GM21529 (cell line): ENCODE data around the gene SORL1.

Experiments used
- ATAC-seq: cut with Tn5 transposase; IDR thresholded peaks from one replicate; pipeline ENCODE4 v1.9.1; 2021; ENCODE audit not compliant: unreplicated experiment

SORL1 gene

DNA sequence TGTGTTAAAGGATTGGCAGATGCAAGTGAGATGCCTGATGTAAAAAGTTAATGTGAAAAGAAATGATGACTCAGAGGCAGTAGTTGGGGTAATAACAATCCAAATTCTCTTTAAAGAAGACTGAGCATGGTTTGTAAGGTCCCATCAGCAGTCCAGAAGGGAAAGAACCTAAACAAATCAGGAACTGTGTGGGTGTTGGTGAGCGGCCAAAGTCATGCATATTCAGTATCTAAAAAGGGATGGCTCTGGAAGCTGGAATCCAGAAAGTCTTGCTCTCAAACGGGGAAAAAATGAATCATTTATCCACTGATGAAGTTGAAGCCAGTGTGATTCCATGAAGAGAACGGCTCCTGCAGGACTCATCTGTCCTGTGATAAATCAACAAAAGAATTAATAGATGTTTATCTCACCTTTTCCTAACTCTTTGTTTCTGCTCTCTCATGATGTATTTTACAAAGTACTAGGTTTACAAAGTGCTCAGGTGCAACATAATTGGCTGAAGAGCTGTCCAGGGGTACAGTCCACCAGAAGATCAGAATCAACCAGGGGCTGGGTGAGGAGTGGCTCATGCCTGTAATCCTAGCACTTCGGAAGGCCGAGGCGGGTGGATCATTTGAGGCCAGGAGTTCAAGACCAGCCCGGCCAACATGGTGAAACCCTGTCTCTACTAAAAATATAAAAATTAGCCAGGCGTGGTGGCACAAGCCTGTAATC, 21.1 kb downstream of the SORL1 start:
- ATAC-seq = peak; percentile 38

DNA sequence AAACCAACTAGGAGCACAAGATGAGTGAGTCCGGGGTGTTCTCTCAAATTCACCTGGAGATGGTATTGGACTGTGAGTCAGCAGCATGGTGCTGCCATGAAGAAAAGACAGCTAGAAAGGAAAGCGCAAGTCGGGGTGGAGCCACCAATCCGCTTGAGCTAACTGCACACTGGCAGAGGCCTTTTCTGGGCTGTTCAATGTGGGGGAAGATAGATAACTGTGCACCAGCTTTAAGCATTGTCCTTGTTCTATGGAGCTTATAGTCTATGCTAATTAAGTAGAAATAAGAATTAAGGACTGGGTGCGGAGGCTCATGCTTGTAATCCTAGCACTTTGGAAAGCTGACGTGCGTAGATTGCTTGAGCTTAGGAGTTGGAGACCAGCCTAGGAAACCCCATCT, 22.6 kb downstream of the SORL1 start:
- ATAC-seq = no peak

DNA sequence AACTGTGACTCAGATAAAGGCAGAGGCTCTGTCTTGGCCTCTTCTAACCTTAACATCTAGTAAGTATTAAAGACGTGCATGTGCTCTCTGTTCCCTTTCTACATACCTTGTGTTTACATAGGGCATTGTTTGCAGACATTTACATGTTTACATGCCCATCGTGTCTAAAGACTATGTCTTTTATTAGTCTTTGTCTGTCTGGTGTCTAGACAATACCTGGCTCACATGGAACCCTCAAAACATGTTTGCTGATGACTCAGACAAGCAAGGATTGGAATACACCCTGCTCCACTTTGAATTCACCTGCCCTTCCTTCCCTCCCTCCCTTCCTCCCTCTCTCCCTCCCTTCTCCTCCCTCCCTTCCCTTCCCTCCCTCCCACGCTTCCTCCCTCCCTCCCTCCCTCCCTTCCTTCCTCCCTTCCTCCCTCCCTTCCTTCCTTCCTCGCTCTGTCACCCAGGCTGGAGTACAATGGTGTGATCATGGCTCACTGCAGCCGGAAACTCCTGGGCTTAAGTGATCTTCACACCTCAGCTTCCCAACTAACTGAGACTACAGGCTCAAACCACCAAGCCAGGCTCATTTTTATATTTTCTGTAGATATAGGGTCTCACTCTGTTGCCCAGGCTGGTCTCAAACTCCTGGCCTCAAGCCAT, 24.4 kb downstream of the SORL1 start:
- no peak for ATAC-seq

DNA sequence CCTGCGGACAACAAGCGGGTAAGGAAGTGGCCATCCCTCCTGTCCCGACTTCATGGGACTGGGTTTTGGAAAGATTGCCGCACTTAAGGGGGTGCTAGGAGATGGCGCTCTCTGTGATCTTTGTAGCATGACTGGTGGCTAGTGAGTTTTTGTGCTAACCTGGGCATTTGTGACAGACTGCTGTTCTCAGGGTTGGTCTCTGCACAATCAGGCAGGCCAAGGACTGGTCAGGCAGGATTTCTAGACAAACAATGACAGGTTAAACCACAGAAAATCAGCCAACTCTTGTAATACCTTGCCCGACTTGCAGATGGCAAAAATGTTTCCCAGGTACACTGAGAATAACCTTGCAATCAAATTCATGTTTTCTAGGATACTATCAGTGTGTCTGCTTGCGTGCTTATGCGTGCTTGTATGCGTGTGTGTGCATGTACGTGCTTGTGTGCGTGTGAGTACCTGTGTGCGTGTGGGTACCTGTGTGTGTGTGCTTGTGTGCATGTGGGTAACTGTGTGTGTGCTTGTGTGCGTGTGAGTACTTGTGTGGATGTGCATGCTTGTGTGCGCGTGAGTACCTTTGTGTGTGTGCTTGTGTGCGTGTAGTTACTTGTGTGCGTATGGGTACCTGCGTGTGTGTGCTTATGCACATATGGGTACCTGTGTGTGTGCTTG, 26.2 kb downstream of the SORL1 start:
- no peak for ATAC-seq

DNA sequence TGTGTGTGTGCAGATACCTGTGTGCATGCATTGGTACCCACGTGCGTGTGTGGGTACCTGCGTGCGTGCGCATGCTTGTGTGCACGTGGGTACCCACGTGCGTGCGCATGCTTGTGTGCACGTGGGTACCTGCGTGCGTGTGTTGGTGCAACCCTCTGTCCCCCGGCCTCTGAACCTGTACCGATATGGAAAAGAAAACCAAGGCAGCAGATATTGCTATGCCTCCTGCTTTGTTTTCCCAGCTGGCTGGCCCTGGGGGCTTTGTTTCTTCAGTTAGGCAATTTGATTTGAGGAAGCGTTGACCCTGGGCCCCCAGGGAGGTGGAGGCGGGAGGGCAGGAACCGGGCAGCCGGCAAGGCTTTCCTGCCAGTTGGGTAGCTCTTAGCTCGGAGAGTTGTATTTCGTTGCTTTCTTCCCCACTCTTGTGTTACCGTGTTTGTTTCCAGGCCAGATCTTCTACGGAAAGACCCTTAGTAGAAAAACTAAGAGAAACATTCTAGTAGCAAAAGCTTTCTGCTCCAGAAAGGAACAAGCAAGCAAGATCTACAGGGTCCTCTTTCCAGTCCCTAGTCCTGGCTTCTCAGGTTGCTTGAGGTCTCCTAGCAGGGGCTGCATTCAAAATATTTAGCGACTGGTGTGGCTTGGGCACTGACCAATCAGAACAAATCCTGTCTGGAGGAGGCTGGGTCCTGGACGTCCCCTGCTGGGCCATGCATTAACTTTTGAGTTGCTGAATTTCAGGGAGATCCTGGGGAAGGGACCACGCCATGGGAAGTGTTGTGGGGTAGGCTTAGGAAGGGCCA, 27.0 kb downstream of the SORL1 start:
- ATAC-seq = no peak

DNA sequence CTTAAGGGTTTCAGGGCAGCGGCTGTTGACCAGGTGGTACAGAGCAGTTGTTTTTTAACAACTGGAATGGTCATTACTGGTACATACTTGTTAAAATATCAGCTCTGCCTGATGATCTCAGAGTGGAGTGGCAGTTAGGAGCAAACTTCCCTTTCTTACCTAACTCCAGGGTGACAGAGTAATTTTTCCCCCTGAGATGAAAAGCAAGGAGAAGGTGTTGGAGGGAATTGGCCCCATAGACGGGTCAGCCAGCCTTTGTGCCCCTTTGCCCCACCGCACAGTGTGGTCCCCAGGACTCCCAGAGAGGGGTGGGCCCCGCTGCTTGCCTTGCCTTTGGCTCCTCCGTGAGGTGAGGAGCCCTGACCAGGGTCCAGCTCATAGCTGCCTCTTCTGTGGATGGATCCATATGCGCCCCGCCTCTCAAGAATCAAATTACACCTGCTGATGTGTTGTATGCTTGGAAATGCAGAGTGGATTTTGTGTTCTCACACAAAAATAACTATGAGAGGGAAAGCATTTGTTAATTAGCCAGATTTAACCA, 27.7 kb downstream of the SORL1 start:
- ATAC-seq = no peak

DNA sequence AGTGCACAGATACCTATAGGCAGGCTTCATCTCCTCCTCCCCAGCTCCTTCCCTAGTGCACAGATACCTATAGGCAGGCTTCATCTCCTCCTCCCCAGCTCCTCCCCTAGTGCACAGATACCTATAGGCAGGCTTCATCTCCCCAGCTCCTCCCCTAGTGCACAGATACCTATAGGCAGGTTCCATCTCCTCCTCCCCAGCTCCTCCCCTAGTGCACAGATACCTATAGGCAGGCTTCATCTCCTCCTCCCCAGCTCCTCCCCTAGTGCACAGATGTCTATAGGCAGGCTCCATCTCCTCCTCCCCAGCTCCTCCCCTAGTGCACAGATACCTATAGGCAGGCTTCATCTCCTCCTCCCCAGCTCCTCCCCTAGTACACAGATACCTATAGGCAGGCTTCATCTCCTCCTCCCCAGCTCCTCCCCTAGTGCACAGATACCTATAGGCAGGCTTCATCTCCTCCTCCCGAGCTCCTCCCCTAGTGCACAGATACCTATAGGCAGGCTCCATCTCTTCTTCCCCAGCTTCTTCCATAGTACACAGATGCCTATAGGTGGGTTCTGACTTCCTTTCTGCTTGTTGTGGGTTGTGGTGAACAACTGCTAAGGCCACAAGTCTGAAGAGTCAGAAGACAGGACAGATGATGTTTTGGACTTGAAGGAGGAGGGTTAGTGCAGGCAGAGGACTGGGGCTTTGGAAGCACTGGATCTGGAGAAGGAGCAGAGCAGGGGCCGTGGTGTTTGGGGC, 29.5 kb downstream of the SORL1 start:
- ATAC-seq = peak; percentile 54

DNA sequence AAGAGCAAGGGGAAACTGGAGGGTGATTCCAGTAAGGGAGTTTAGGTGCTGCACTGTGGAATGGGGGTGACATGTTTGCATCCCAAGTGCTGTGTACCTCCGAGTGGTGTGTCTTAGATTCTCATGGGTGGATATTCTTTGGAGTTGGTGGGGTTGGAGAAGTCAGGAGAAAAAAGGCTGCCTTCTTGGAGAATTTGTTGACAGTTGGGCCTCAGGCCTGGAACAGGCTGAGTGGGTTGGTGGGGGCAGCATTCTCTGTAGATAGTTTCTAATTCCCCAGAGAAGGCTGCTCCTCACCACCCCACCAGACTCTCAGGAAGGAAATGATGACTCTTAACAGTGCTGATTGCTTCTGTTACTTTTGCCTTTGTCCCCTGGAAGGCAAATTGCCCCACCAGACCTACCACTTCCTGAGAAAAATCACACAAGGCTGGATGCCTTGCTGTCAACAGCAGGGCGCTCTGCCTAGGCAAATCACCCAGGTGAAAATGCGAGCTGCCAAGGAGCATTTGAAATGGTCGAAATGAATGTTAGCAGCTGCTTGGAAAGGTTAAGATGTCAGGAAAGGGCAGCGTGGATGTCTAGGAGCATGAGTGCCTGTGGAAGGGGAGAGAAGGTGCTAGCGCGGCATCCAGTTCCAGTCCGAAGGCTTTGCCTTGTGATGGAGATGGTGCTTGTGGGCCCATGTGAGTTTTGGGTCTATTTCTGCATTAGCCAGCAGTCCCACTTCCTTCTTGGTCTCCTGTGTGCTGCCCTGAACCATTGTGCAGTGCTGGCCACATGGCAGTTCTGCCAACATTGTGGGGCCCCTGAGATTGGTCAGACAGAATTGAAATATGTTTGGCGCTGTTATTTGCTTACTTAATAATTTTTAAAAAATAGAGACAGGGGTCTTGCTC, 30.4 kb downstream of the SORL1 start:
- ATAC-seq = peak; percentile 86

DNA sequence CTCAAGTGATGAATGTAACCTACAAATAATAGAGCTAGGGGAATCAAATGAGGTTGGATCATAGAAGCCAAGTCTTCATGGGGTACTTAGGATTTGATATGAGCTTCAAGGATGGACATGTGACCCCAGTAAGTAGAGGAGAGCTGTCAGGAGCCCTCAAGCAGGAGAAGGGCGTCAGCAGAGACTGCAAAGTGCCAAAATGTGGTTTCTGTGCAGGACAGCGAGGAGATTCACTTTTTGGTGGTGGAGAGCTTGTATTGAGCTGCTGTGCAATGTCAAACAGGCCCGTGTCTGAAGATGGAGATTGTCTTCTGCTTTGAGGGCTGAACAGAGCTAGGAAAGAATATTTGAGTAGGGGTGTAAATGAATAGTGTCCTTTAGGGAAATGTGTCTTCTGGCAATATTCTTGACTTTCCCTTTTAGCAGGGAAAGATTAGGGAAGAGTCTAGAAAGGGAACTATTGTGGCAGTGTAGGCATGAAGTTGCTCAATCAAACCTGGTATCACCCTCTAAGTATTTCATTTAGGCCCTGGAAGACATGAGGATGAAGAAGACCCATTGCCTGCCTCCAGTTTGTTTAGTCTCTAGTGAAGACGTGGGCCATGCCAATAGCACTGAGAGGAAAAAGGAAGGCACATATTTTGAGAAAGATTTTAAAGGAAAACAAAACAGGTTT, 31.8 kb downstream of the SORL1 start:
- no peak for ATAC-seq

DNA sequence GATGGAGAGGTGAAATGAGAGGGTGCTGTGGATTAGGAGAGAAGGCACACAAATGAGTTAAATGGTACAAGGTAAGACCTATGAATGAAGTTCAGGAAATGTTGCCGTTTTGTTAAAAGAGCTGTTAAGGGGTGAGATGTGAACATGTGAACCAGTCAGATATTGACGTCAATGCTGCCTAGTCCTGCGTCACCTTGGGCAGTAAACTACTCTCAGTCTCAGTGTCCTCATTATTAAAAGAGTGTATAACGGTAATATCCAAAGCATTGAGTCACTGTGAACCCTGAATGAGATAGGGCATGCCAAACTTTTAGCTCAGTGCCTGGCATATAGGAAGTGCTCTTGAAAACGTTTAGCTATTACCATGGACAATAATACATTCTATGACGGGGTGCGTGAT, 33.1 kb downstream of the SORL1 start:
- no peak for ATAC-seq

DNA sequence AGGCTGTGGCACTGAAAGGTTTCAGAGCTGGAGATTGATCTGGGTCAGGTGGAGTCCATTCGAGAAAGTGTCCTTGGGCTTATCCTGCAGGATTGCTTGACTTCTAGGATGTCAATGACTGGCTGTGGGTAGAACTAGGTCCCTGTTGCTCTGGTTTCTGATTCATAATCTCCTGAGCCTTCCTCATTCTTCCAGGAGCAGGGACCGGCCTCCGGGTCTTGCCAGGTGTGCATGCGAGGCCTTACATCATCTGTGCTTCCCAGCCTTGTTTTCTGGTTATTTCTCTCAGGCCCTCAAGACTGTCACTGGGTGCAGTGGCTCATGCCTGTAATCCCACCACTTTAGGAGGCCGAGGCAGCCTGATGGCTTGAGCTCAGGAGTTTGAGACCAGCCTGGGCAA, 33.9 kb downstream of the SORL1 start:
- no peak for ATAC-seq

DNA sequence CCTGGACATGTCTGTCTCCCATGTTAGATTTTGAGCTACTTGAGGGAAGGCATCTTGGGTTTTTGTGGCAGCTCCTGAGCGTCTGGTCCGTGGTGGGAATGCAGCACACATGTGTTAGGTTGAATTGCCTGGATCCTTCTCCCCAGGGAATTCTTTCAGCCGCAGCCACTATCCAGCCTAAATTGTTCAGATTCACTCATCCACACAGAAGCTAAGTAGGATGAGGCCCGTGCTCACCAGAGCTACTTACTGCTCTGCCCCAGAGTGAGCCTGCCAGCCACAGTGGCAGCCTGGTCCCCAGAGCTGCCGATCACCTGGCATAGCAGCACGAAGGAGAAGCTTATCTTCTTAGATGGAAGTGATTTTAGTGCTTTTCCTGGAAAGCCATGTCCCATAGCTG, 35.1 kb downstream of the SORL1 start:
- no peak for ATAC-seq

DNA sequence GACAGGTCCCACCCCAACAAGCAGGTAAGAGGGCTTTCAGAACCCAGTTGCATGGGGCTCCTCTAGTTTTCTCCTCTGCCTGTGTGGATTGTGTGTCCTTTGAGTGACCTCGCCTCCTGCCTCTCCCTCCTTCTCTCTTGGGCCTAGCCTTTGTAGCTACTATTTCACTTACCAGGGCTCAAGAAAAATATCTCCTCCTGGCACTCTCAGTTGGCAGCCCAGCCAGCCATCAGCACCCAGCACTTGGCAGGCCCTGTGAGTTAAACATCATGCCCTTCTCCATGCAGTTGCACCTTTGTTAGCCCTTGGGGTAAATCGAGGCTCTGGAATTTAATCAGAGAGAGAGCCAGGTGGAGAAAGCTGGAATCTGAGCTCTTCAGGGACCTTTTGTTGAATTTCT, 36.1 kb downstream of the SORL1 start:
- ATAC-seq = no peak

DNA sequence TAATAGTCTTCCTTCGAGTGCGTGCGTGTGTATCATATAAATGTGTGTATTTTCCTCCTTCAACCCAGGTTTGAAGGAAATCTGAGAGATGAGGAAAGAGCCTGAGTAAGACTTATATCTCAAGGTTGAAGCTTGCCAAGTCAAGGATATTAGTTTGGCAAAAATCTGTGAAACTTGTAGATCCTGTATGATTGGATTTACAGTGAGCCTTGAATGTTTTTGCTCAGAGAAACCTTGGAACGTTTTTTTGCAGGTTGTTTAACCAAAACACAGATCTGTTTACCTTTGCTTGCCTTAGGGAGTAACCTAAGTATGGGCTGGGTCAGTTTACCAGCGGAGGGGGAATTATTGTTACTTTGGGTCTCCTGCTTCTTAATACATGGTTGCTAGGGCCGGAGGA, 36.5 kb downstream of the SORL1 start:
- ATAC-seq = no peak

DNA sequence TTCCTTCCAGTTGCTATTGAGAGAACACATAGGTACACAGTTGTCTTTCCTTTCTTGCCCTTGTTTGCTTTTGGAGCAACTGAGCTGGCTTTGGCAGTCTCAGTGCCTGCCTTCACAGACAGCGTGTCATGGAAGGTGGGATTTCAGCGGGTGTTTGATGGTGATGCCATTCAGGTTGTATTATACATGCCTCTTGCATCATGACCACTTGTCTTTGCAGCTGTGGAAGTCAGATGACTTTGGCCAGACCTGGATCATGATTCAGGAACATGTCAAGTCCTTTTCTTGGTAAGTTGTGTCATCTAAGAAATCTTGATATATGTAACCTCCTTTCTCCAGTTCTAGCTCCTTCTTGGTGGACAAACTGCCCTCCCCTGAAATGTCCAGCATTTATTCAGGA, 37.7 kb downstream of the SORL1 start:
- no peak for ATAC-seq

DNA sequence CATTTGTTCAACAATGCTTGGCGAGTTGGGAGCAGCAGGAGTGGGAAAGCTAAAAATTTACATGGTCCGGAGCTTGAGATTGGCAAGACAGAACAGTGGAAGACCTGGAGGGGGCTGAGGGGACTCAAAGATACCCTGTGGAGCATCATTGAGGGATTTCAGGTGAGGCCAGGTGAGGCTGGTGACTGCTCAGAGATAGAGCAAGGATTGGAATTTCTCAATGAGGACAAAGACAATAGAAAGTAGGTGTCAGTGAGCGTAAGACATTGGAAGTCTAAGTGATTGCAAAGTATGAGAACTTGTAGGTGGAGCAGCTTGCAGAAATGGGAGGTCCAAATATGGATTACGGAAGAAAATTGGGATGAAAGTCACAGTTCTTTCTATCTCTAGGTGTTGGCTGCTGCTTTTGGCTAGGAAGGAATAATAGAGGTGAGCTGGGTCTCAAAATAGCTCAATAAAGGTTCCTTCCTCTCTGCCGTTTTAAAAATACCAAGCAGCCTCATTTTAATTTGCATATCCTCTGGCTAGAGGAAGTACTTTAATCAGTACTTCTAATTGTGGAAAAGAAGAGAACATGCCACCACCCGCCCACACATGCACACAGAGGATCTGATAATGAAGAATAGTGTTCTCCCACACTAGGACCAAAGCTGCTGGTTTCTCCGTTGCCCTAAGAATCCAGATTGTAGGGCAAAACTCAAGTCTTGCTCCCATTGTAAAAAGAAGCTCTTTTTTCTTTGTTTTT, 42.4 kb downstream of the SORL1 start:
- ATAC-seq = peak; percentile 82

DNA sequence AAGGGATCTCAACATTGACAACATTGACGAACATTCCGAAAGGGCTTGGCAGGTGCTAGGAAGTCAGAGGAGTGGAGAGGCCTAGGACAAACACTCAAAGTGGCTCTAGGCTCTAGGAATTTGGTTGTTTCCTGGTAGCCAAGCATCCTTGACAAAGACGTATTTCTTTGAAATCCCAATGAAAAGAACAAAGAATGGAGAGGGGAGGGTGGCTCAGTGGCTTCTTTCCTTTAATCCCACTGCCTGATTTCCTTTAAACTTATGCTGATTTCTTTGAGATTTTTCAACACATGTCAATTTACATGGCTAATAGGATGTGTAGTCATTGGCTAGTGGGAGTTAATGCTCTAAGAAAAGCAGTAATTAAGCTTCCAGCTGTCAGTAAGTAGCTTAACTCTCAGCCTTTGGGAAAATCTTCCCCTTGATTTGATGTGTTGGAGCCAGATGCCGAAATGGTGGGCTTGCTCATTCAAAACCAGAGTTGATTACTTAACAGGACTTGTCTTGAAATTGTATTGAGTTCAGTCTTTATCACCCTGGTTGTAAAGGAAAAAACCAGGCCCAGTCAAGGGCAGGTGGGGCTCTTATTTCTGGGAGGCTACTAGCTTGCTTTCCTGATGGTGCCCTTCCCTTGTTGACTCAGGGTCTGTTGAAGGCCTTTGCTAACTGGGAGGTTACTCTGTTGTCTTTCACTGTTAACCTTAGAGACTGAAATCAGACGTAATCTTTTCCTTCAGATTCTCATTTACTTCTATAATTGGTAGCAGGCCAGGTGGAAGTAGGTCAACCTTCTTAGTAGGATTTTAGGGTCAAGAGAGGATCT, 45.3 kb downstream of the SORL1 start:
- no peak for ATAC-seq
